ENCODE data around the gene NBAS.

Gene NBAS

DNA sequence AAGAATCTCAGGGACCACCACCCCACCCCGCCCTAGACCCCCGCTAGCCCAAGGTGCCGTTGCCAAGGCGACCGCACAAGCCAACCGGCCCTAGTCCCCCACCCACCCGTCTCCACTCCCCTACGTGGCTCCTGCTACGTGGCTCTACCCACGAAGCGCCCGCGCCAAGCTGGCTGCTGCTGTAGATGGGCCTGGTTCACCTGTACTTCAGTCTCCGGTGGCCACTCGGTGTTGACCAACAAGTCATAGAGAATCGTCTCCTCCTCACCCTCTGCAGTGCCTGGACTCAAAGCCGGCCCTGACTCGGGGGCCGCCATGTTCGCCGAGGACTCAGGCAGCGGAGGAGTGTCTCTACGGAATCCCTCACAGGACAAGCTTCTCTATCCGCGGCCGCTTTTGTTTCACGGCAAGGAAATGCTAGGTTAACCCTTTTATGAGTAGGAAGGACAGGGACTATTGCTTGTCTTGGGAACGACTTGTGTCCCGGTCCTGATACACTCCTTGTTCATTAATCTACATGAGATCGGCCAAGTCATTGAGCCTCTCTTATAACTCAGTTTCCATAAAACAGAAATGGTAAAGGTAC, at the start of gene NBAS:
NBAS (minus strand) TSS at position 347 of the 586 bp plus-strand sequence; CDS start at position 317, 30 bp downstream.
- H3K27ac ChIP-seq, result peak within 1 kb of the TSS; percentile 67
- TF ChIP-seq, protein P1, sequence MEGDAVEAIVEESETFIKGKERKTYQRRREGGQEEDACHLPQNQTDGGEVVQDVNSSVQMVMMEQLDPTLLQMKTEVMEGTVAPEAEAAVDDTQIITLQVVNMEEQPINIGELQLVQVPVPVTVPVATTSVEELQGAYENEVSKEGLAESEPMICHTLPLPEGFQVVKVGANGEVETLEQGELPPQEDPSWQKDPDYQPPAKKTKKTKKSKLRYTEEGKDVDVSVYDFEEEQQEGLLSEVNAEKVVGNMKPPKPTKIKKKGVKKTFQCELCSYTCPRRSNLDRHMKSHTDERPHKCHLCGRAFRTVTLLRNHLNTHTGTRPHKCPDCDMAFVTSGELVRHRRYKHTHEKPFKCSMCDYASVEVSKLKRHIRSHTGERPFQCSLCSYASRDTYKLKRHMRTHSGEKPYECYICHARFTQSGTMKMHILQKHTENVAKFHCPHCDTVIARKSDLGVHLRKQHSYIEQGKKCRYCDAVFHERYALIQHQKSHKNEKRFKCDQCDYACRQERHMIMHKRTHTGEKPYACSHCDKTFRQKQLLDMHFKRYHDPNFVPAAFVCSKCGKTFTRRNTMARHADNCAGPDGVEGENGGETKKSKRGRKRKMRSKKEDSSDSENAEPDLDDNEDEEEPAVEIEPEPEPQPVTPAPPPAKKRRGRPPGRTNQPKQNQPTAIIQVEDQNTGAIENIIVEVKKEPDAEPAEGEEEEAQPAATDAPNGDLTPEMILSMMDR (conservative IDR thresholded peaks at IDR 0.05), result no peak

DNA sequence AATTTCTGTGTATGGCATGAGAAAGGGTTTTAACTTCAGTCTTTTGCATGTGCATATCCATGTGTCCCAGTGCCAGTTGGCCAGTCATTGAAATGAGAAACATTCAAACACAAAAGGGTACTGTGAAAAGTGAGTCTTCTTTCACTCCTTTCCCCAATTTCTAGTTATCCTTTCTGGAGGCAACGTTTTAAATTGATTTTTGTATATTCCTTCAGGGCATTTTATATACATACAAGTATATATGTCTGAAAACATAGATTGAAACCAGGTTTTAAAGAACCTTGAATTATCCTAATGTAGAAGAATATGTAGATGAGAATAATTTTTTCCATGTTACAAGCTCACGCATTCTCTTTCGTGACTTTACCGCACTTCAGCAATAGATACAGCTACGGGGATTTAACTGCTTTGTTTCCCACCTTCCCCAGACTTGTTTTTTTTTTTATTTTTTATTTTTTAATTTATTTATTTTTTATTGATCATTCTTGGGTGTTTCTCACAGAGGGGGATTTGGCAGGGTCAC, 49.4 kb upstream of the NBAS start:
- H3K27ac ChIP-seq, result no peak overlapping the region
- TF ChIP-seq, protein P1 (conservative IDR thresholded peaks at IDR 0.05), result no peak

DNA sequence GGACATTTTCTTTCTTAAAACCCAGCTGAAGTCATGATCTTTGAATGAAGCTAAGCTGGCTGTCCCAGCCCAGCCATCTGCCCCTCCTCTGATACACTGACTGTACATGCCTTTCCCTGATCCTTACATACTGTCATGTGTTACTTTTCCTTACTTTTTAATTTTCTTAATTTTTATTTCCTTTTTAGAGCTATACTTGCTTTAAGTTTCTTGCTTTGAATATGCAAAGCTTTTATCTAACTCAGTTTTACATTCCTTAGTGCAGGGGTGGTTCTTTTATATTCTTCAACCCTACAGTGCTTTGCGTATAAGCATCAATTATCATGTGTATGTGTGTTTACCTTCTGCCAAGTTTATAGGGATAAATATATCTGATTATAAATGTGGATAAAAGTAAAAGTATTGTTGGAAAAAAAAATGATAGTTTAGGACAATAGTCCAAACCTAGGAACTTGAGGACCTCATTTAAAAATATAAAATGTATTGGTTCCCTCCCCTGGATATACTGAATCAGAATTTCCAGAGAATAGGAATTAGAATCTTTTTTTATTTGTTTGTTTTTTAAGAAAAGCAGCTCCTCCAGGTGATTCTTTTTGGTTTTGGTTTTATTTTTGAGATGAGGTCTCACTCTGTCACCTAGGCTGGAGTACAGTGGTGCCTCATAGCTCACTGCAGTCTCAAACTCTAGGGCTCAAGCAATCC, 48.4 kb upstream of the NBAS start:
- TF ChIP-seq, protein P1 (conservative IDR thresholded peaks at IDR 0.05), result no peak
- H3K27ac ChIP-seq, result no peak overlapping the region

DNA sequence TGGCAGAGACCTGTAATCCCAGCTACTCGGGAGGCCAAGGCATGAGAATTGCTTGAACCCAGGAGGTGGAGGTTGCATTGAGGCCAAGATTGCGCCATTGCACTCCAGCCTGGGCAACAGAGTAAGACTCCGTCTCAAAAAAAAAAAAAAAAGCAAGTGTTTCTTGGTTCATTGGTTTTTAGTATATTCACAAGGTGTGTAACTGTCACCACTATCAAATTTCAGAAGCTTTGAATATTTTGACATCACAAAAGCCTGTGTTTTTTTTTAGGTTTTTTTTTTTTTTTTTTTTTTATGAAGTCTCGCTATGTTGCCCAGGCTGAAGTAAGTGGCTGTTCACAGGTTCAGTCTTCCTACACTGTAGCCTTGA, 47.2 kb upstream of the NBAS start:
- H3K27ac ChIP-seq, result no peak overlapping the region
- TF ChIP-seq, protein P1 (conservative IDR thresholded peaks at IDR 0.05), result no peak

DNA sequence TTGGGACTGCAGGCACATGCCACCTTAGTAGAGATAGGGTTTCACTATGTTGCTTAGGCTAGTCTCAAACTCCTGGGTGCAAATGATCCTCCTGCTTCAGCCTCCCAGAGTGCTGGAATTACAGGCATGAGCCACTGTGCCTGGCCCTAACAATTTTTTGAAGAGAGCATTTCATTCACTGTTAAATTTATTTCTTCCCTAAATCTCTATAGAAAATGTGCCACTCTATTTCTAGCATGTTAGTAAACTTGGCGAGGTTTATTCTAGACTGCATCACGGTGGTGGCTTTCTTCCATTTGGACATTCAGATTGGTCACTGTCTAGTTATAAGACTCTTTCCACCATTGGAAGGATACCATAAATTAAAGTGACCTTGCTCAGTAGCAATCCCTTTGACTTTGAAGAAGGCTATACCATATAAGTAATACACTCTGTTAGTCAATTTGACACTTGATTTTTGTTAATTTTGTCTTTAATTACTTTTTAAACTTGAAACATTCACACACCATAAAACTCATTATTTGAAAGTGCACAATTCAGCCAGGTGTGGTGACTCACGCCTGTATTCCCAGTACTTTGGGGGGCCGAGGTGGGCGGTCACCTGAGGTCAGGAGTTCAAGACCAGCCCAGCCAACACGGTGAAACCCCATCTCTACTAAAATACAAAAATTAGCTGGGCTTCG, 46.7 kb upstream of the NBAS start:
- no peak overlapping the region for H3K27ac ChIP-seq
- TF ChIP-seq, protein P1 (conservative IDR thresholded peaks at IDR 0.05), result no peak

DNA sequence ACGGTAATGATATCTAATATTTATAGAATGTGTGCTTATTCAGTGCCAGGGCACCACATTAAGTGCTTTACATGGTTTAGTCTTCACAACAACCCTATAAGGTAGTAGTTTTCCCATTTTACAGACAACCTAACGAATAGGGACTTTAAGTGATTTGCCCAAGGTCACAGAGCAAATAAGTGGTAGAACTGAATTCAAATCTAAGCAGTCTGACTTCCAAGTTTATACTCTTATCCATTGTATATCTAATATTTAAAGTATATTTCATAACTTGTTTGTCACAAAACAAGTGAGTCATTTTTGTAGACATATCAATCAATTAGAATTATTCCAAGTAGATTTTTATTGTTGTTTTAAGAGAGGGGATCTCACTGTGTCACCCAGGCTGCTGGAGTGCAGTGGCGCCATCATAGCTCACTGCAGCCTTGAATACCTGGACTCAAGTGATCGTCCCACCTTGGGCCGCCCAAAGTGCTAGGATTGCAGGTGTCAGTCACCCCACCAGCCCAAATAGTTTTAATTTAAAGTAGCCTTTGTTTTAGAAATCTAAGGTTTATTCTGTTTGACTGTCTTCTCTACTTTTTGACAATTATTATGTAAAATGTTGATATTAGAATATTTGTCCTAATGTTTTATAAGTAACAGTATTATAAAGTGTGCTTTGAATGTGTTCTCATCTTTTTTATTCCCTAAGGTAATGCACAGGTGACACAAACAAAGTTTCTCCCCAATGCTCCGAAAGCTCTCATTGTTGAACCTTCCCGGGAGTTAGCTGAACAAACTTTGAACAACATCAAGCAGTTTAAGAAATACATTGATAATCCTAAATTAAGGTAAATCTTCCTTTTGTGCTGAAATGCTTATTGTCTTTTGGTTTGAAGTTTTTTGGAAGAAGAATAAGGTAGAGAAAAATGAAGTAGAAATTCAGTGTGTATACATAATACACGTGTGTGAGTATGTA, 45.6 kb upstream of the NBAS start:
- H3K27ac ChIP-seq, result no peak overlapping the region
- TF ChIP-seq, protein P1 (conservative IDR thresholded peaks at IDR 0.05), result no peak

Measured in VCaP (cell line).